Stimulated activated CD4-positive, alpha-beta T cell treated with anti-CD3 and anti-CD28 coated beads, Interleukin-2, amount 100 ng/mL, for 24 hours (primary cell): ENCODE results near the gene ECPAS.

ENCODE experiments used
- DNase-seq, 2 donors: peaks; one replicate each; pipeline ENCODE4 v3.0.0-alpha.2; 2020

ECPAS gene

GRCh38 chr9:111330124-111330523, 154.1 kb downstream of the ECPAS start, which contains the start of gene OR2K2:
TSS of gene OR2K2 (minus strand) at chr9:111330224. CDS start at chr9:111328433, 1,791 bp downstream.
- no peak for DNase-seq

- no peak for DNase-seq
Observed at GRCh38 chr9:111320631-111321030, 163.6 kb downstream of the ECPAS start.

GRCh38 chr9:111316796-111317195, 167.4 kb downstream of the ECPAS start:
- DNase-seq = no peak
